ENCODE results near the gene SHC3. TPM values are rescaled to one million over a fixed set of nuclear protein-coding genes. Genes with fewer than 3 reads are reported as not detected.

The SHC3 gene
- total RNA-seq, 4 donors from 2014 or later: 0.51 to 3.5 (median 2.5) TPM

DNA sequence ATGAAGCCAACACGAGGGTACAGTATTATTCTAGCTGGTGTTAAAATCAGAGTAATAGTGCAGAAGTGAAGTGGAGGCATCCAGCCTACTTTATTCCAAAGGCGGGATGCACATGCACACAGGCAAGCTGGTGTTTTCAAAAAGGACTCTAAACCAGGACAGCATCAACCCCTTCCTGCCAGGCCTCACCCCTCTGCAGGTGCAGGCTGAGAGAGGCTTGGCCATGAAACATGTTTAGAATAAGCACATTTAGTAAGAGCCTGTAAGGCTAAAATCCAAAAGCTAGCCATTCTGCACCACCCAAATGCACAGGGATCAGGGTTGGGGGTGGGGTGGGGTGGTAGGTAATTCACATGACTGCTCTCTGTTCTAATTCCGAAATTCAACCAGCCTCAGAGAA is 71.2 kb downstream of the SHC3 start:
- H3K27me3 ChIP-seq: no peaks in the 10 kb centered on the region
- no peaks in the 10 kb centered on the region for H3K9me3 ChIP-seq
- no peaks in the 10 kb centered on the region for H3K36me3 ChIP-seq
- H3K4me1 ChIP-seq: no peaks in the 10 kb centered on the region
- H3K27ac ChIP-seq: no peak overlapping the region
- no peak overlapping the region for H3K4me3 ChIP-seq
- no peak for TF ChIP-seq POLR2A (IDR thresholded peaks at IDR 0.05)
- no peak for TF ChIP-seq CTCF (IDR thresholded peaks at IDR 0.05)
- intact Hi-C loops (cut with DNase I; ENCODE audit: low total_unique reads): no loop called here
- no peak for DNase-seq

- TF ChIP-seq CTCF (IDR thresholded peaks at IDR 0.05) (no peak), POLR2A (IDR thresholded peaks at IDR 0.05) (no peak)
- no peaks in the 10 kb centered on the region for H3K27me3 ChIP-seq
- H3K27ac ChIP-seq: no peak overlapping the region
- H3K4me1 ChIP-seq: no peaks in the 10 kb centered on the region
- no peaks in the 10 kb centered on the region for H3K36me3 ChIP-seq
- H3K4me3 ChIP-seq: no peak overlapping the region
- no peaks in the 10 kb centered on the region for H3K9me3 ChIP-seq
- no peak for DNase-seq
- intact Hi-C loops (cut with DNase I; ENCODE audit: low total_unique reads): no loop called here
Measured at GRCh38 chr9:89106224-89106851, 72.3 kb downstream of the SHC3 start.

- intact Hi-C loops (cut with DNase I; ENCODE audit: low total_unique reads): no loop called here
- H3K4me3 ChIP-seq: no peak overlapping the region
- DNase-seq: no peak
- H3K9me3 ChIP-seq: no peaks in the 10 kb centered on the region
- H3K27me3 ChIP-seq: no peaks in the 10 kb centered on the region
- H3K4me1 ChIP-seq: no peaks in the 10 kb centered on the region
- TF ChIP-seq CTCF (IDR thresholded peaks at IDR 0.05) (no peak), POLR2A (IDR thresholded peaks at IDR 0.05) (no peak)
- no peaks in the 10 kb centered on the region for H3K36me3 ChIP-seq
- H3K27ac ChIP-seq: no peak overlapping the region
Measured at GRCh38 chr9:89104821-89105220, 73.8 kb downstream of the SHC3 start.

GRCh38 chr9:89097219-89097618 is 81.4 kb downstream of the SHC3 start:
- H3K27me3 ChIP-seq: no peaks in the 10 kb centered on the region
- no peak overlapping the region for H3K27ac ChIP-seq
- H3K4me3 ChIP-seq: no peak overlapping the region
- no peak for DNase-seq
- intact Hi-C loops (cut with DNase I; ENCODE audit: low total_unique reads): no loop called here
- H3K9me3 ChIP-seq: no peaks in the 10 kb centered on the region
- TF ChIP-seq CTCF (IDR thresholded peaks at IDR 0.05): no peak
- TF ChIP-seq POLR2A (IDR thresholded peaks at IDR 0.05): no peak
- H3K4me1 ChIP-seq: no peaks in the 10 kb centered on the region
- H3K36me3 ChIP-seq: no peaks in the 10 kb centered on the region

- TF ChIP-seq POLR2A (IDR thresholded peaks at IDR 0.05): no peak
- TF ChIP-seq CTCF (IDR thresholded peaks at IDR 0.05): no peak
- no peaks in the 10 kb centered on the region for H3K9me3 ChIP-seq
- DNase-seq: no peak
- H3K4me1 ChIP-seq: no peaks in the 10 kb centered on the region
- H3K27ac ChIP-seq: no peak overlapping the region
- intact Hi-C loops (cut with DNase I; ENCODE audit: low total_unique reads): no loop called here
- no peak overlapping the region for H3K4me3 ChIP-seq
- H3K27me3 ChIP-seq: no peaks in the 10 kb centered on the region
- H3K36me3 ChIP-seq: no peaks in the 10 kb centered on the region
Measured at GRCh38 chr9:89096807-89097206, 81.8 kb downstream of the SHC3 start.
